ENCODE data around the gene ING3.

- TF ChIP-seq CTCF (conservative IDR thresholded peaks at IDR 0.05; ENCODE audit: low read length), result no peak
- no peak for TF ChIP-seq EZH2phosphoT487 (IDR thresholded peaks at IDR 0.05; ENCODE audit: borderline replicate concordance, low read depth, low read length)
Measured at GRCh38 chr7:121016966-121017365, 66.4 kb downstream of the ING3 start.

Data from OCI-LY7 (cell line).